Cerebellar cortex (tissue), 1 donor: Measurements from ENCODE around the gene CHDH.

ENCODE experiments used
- DNase-seq: peaks from one replicate; pipeline ENCODE4 v3.0.0-alpha.2; 2015; ENCODE audit warnings: low spot score

The CHDH gene

GRCh38 chr3:53823026-53823955 is 22.9 kb downstream of the CHDH start:
- no peak for DNase-seq

DNA sequence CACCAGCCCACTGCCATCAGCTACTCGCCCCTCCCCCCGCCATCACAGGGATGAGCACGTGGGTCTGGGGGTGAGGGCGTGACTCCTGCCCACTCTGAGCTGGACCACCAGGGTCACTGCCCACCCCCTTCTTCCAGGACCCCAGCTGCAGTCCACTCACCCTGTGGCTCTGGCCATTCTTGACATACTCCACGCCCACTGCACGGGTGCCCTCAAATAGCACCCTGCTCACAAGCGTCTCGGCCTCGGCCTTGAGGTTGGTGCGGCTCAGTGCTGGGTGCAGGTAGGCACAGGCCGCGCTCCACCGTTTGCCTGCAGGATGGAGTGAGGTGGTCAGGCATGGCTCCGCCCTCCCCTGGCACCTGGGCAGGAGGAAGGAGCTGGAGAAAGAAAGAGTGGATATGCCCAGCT is 23.9 kb downstream of the CHDH start:
- no peak for DNase-seq

DNA sequence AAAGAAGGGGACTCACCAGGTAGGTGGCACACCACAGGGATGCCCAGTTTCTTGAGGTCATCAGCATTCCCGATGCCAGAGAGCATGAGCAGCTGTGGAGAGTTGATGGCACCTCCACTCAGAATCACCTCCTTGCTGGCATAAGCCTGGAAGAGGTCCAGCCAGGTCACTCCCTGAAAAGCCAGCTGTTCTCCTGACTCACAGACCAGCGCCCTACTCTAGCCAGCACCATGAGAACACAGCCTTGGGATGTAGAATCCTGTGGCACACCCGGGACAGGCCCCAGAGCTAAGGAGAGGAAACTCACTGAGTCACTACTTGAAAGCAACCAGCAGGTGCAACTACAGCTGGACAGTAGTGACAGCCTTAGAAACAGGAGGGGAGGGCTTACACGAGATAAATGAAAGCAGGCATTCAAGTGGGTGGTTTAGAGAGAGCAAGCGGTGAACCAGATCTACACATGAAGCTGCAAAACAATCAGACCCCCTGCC is 24.5 kb downstream of the CHDH start:
- no peak for DNase-seq

GRCh38 chr3:53820756-53821580 is 25.3 kb downstream of the CHDH start:
- DNase-seq = no peak

DNA sequence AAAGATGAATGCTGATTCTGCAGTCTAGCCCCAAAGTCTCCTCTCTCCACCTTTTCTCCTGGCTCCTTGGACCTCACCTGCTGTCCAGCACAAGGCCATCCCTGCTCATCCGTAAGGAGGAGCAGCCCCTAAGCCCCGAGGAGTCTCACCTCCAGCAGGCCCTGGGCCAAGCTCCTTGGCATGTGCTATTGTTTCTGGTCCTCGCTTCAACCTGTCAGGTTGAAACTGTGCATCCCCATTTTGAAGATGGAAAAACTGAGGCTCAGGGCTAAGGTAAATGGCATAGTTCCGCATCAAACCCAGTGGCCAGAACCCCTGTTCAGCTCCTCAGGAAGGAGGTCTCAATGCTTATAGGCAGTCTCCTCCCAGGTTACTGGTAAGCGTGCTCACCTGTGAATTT is 26.1 kb downstream of the CHDH start:
- DNase-seq = no peak

GRCh38 chr3:53819163-53819868 is 26.9 kb downstream of the CHDH start:
- no peak for DNase-seq

GRCh38 chr3:53818221-53819162 is 27.7 kb downstream of the CHDH start:
- DNase-seq = no peak

DNA sequence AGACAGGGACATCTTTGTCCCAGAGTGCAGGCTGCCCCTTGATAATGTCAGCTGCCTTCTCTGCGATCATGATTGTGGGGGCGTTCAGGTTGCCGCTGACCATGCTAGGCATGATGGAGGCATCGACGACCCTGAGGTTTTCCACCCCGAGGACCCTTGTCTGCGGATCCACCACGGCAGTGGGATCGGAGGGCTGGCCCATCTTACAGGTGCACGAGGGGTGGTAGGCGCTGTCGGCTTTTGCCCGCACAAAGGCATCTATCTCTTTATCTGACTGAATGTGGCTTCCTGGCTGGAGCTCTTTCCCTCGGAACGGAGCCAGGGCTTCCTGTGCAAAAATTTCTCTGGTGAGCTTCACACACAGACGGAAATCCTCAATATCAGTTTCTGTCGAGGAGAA is 28.4 kb downstream of the CHDH start:
- no peak for DNase-seq

DNA sequence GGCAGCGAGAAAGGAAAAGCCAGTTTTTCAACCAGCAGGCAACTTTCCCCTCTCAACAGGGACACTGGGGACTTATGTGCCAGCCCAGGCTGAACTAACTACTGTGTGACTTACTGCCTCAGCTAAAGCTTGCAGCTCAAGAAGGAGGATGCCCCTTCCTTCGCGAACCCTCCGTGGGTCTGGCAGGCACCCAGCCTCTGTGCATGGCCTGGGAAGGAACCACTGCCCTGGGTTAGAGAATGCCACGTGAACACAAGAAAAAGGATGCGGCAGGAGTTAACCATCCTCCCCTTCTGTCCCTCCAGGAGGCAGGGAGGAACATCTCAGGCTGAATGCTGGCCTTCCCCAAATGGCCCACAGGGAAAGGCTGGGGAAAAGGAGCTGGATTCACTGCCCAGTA is 29.0 kb downstream of the CHDH start:
- no peak for DNase-seq

GRCh38 chr3:53816425-53816824 is 29.8 kb downstream of the CHDH start:
- peak; percentile 22 for DNase-seq

- no peak for DNase-seq
Measured at GRCh38 chr3:53815651-53816050, 30.6 kb downstream of the CHDH start.

- DNase-seq = no peak
Measured at GRCh38 chr3:53815067-53815466, 31.2 kb downstream of the CHDH start.

DNA sequence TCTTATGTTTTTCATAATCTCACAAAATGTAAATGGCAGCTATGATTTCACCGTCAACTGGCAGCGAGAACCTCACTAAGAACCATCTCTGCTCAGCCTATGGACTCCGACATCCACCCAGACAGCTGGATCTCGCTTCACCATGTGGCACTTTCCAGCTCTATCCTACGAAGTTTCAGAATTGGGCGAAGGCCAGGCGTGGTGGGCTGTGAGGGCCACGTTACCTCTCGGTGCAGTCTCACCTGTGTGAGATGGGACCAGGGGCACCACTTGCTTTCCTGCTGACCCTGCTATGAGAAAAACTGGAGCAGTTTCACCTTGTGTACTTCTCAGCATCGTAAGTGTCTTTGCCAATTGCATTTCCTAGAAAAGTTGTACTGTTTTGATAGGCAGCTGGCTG is 32.3 kb downstream of the CHDH start:
- DNase-seq = no peak

- DNase-seq = no peak
Measured at GRCh38 chr3:53813229-53813628, 33.0 kb downstream of the CHDH start.

DNA sequence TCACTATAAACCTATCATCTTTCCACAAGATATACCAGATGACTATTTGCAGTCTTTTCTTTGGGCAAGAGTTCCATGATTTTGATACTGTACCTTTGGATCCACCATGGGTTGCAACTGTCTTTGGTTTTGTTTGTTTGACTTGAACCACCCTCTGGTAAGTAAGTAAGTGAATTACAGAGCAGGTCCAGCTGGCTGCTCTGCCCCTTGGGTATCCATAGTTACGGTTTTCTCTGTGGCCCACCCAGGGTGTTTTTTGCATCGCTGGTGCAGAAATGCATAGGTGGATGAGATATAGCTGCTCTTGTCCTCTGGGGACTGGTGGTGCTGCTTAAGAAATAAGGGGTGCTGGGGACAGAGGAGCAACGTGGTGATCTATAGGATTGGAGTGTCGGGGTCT is 33.8 kb downstream of the CHDH start:
- no peak for DNase-seq

DNA sequence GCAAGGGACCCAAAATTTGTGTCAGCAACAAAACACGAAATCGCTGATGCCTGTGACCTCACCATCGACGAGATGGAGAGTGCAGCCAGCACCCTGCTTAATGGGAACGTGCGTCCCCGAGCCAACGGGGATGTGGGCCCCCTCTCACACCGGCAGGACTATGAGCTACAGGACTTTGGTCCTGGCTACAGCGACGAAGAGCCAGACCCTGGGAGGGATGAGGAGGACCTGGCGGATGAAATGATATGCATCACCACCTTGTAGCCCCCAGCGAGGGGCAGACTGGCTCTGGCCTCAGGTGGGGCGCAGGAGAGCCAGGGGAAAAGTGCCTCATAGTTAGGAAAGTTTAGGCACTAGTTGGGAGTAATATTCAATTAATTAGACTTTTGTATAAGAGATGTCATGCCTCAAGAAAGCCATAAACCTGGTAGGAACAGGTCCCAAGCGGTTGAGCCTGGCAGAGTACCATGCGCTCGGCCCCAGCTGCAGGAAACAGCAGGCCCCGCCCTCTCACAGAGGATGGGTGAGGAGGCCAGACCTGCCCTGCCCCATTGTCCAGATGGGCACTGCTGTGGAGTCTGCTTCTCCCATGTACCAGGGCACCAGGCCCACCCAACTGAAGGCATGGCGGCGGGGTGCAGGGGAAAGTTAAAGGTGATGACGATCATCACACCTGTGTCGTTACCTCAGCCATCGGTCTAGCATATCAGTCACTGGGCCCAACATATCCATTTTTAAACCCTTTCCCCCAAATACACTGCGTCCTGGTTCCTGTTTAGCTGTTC is 34.9 kb downstream of the CHDH start:
- no peak for DNase-seq

DNA sequence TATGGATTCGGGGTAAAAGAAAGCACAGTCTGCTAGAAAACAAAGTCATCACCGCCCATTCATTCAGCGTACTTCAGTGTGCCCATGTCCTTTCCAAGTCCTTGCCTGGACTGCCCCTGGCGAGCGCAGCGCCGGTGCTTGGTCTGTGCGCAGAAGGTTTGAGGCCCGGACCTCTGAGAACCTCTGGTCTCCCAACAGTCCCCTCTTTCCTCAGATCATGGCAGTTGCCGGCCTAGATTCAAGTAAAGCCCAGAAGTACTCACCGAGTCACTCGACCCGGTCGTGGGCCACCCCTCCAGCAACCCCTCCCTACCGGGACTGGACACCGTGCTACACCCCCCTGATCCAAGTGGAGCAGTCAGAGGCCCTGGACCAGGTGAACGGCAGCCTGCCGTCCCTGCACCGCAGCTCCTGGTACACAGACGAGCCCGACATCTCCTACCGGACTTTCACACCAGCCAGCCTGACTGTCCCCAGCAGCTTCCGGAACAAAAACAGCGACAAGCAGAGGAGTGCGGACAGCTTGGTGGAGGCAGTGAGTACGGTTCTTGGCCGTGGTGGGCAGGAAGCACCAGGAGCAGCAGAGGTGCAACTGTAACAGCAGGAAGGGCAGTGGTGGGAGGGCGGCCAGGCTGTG is 36.3 kb downstream of the CHDH start:
- no peak for DNase-seq

DNA sequence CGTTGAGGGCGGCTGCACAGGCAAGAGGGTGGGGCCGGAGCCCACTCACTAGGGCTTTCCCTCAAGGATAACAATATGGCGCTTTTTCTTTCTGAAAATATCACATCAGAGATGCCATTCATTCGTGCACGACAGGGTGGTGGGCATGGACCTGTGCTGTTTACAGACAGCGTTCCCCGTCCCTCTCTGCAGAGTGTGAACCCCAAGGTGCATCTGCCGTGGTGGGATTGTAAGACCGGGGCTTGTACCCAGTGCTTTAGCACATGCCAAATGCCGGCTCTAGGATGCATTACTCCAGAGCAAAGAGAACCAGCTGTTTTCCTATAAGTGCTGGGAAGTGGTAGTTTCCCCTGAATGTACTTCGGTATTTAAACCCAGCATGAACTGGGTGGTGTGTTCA is 37.0 kb downstream of the CHDH start:
- no peak for DNase-seq

- no peak for DNase-seq
Measured at GRCh38 chr3:53808496-53808895, 37.7 kb downstream of the CHDH start.
